AG04450 (cell line): Measurements from ENCODE around the gene ZFR. TPM values are rescaled to one million over a fixed set of nuclear protein-coding genes. Genes with fewer than 3 reads are reported as not detected.

ENCODE experiments used
- CTCF ChIA-PET: fragments of 300-600, 350-600 bp; formaldehyde crosslinking; extraction: SDS; loops from one replicate; lab custom pipeline; 2022; ENCODE audit warnings: antibody characterized with exemption, inconsistent platforms; lab: Charles Lee
- POLR2A ChIA-PET: fragments of 350-600 bp; formaldehyde crosslinking; extraction: SDS; loops from one replicate; lab custom pipeline; 2021; ENCODE audit warnings: antibody characterized with exemption, inconsistent platforms; lab: Yijun Ruan, JAX
- DNase-seq: peaks from one replicate; pipeline ENCODE4 v3.0.0-alpha.2; 2011; ENCODE audit warnings: low read depth, low spot score
- H3K27ac ChIP-seq: one replicate; pipeline ENCODE4 v1.5.1; 2012; ENCODE audit warnings: low read depth, low read length, control low read depth
- H3K27me3 ChIP-seq: one replicate; pipeline ENCODE4 v1.6.0; 2012; ENCODE audit warnings: low read length; ENCODE audit not compliant: control insufficient read depth, insufficient read depth
- H3K4me3 ChIP-seq: 2 replicates; pipeline ENCODE4 v1.5.1; 2011; ENCODE audit warnings: mild to moderate bottlenecking, low read depth, low read length, control low read depth
- H3K9me3 ChIP-seq: 2 replicates; pipeline ENCODE4 v1.5.1; 2012; ENCODE audit warnings: low read length; ENCODE audit not compliant: control insufficient read depth, insufficient read depth
- CTCF ChIP-seq: IDR thresholded peaks from 2 replicates; pipeline ENCODE4 v1.5.1; 2011; ENCODE audit warnings: low read depth, low read length, control low read depth, inconsistent platforms
- polyA plus RNA-seq: library from polyadenylated mRNA; depleted of rRNA; stranded (reverse); fragments of >200 nt; gene quantifications from 2 replicates; pipeline ENCODE4 v1.2.3, GENCODE V29; 2011

The ZFR gene
- polyA plus RNA-seq, 1 experiment, result 72.9 TPM

- no peak for TF ChIP-seq CTCF
- Histone ChIP-seq H3K27ac (no peak overlapping the region), H3K9me3 (peaks cover 6% of the 10 kb centered on the region; the same call in 1 of the 2 replicates), H3K27me3 (peaks cover 10% of the 10 kb centered on the region), H3K4me3 (no peak overlapping the region)
- POLR2A ChIA-PET, result no interaction called here
- no peak for DNase-seq
- CTCF ChIA-PET, result interaction anchor here (0.6 to 1.5 kb wide), 3 partner anchors 8 to 124 kb away, joined by 3 to 5 read pairs (median 4); partner anchors contain the start of gene SUB1
These were observed 17.0 kb upstream of the ZFR start for GRCh38 chr5:32461441-32462120.

GRCh38 chr5:32460702-32461101, 16.2 kb upstream of the ZFR start:
- DNase-seq, result no peak
- TF ChIP-seq CTCF, result no peak
- POLR2A ChIA-PET, result no interaction called here
- H3K27me3 ChIP-seq, result peaks cover 10% of the 10 kb centered on the region
- no peak overlapping the region for H3K4me3 ChIP-seq
- H3K9me3 ChIP-seq, result peaks cover 6% of the 10 kb centered on the region; the same call in 1 of the 2 replicates
- no peak overlapping the region for H3K27ac ChIP-seq
- CTCF ChIA-PET, result interaction anchor here (0.6 to 1.4 kb wide), 2 partner anchors 29 to 125 kb away, joined by 3 to 5 read pairs; partner anchors contain the start of gene SUB1

- ChIA-PET CTCF (interaction anchor here (1.0 to 1.1 kb wide), 2 partner anchors 30 to 131 kb away, joined by 3 read pairs; no protein-coding TSS in a partner anchor), POLR2A (interaction anchor here (1.4 kb wide), 1 partner anchor 14 kb away, joined by 3 read pairs; the partner anchor contains the start of gene ZFR)
- H3K27me3 ChIP-seq, result peaks cover 22% of the 10 kb centered on the region
- H3K9me3 ChIP-seq, result peaks cover 6% of the 10 kb centered on the region; the same call in 1 of the 2 replicates
- no peak for TF ChIP-seq CTCF
- H3K27ac ChIP-seq, result no peak overlapping the region
- H3K4me3 ChIP-seq, result no peak overlapping the region
- DNase-seq, result no peak
These were observed 14.4 kb upstream of the ZFR start for GRCh38 chr5:32458880-32459495.

GRCh38 chr5:32455311-32455710, 10.8 kb upstream of the ZFR start:
- ChIA-PET POLR2A (no interaction called here), CTCF (interaction anchor here (0.5 to 1.0 kb wide), 2 partner anchors 135 to 967 kb away, joined by 3 to 4 read pairs; no protein-coding TSS in a partner anchor)
- TF ChIP-seq CTCF, result no peak
- H3K27ac ChIP-seq, result no peak overlapping the region
- DNase-seq, result no peak
- H3K4me3 ChIP-seq, result no peak overlapping the region
- peaks cover 6% of the 10 kb centered on the region; the same call in 1 of the 2 replicates for H3K9me3 ChIP-seq
- H3K27me3 ChIP-seq, result peaks cover 23% of the 10 kb centered on the region
